ENCODE data around the gene ATXN1.

ATXN1 gene

GRCh38 chr6:16504609-16505008 lies 256.7 kb downstream of the ATXN1 start:
- H3K4me3 ChIP-seq (ENCODE audit: low read length) = peak overlapping the region; percentile 43
- peaks cover 6% of the 10 kb centered on the region; the same call in 1 of the 2 replicates for H3F3A ChIP-seq (ENCODE audit: control insufficient read depth, insufficient read depth)
- no peaks in the 10 kb centered on the region for H3K79me2 ChIP-seq (ENCODE audit: control insufficient read depth, low read length)
- no peaks in the 10 kb centered on the region for H3K9me3 ChIP-seq (ENCODE audit: control insufficient read depth, insufficient read depth, low read length)
- no peaks in the 10 kb centered on the region for H3K27me3 ChIP-seq (ENCODE audit: control insufficient read depth, low read length)
- no peaks in the 10 kb centered on the region for H4K20me1 ChIP-seq (ENCODE audit: control insufficient read depth, insufficient read depth, low read depth, low read length)
- no peaks in the 10 kb centered on the region for H3K36me3 ChIP-seq (ENCODE audit: control insufficient read depth, low read length)
- H3K9me2 ChIP-seq (replicated peaks; ENCODE audit: control insufficient read depth, low read length) = no peaks in the 10 kb centered on the region
- peak overlapping the region; percentile 52 for H3K27ac ChIP-seq (ENCODE audit: low read depth, low read length)
- H3K4me2 ChIP-seq (ENCODE audit: low read length) = peak overlapping the region; percentile 75
- TF ChIP-seq CTCF (IDR thresholded peaks at IDR 0.05; ENCODE audit: low read depth, low read length, poor library complexity, severe bottlenecking) (no peak), EZH2phosphoT487 (IDR thresholded peaks at IDR 0.05; ENCODE audit: borderline replicate concordance, low read length) (no peak)
- peaks cover 48% of the 10 kb centered on the region for H3K4me1 ChIP-seq (ENCODE audit: control insufficient read depth, low read length)

DNA sequence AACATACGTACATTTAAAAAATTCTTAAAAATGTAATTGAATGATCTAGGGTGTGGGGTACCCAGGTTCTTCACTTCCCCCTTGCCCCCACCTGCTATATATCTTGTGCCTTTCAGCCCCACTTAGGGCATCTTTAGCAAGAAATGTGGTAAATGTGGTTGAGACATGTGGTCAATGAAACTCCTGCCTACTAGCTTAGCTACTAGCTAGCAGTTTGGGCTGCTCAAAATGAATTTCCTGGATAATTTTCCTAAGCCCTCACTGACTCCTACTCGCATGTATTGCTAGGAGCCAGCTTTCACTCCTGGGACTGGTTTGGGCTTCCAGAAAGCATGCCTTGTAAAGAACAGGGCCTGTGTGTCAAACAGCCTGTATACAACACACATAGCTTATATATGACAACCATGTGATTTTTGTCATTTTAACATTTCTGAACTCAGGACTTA lies 257.3 kb downstream of the ATXN1 start:
- peaks cover 49% of the 10 kb centered on the region for H3K4me1 ChIP-seq (ENCODE audit: control insufficient read depth, low read length)

DNA sequence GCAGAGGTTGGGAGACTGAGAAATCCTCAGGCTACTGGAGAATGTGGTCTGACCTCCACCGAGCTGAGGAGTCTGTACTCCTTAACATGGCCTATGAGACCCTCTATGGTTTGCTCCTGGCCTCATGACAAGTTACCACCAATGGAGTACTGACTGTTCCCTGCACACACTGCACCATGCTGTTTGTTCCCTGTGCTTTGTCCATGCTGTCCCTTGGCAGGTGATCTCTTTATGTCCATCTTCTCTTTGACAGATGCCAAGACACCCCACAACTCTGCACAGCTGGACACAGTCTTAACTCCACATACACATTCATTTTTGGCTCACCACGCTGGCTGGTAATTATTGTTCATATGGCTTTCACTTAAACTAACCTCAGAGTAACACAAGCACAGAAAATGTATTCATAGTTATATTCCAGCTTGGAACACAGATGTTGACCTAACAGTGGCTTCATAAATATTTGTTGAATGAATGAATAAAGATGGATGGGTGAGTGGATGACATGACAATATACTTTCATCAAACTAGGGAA lies 258.0 kb downstream of the ATXN1 start:
- TF ChIP-seq CTCF (IDR thresholded peaks at IDR 0.05; ENCODE audit: low read depth, low read length, poor library complexity, severe bottlenecking) = no peak
- TF ChIP-seq EZH2phosphoT487 (IDR thresholded peaks at IDR 0.05; ENCODE audit: borderline replicate concordance, low read length) = no peak
- Histone ChIP-seq H3K27ac (ENCODE audit: low read depth, low read length) (no peak overlapping the region), H3K36me3 (ENCODE audit: control insufficient read depth, low read length) (no peaks in the 10 kb centered on the region), H3K9me2 (replicated peaks; ENCODE audit: control insufficient read depth, low read length) (no peaks in the 10 kb centered on the region), H3K9me3 (ENCODE audit: control insufficient read depth, insufficient read depth, low read length) (no peaks in the 10 kb centered on the region), H3K79me2 (ENCODE audit: control insufficient read depth, low read length) (no peaks in the 10 kb centered on the region), H4K20me1 (ENCODE audit: control insufficient read depth, insufficient read depth, low read depth, low read length) (no peaks in the 10 kb centered on the region), H3K27me3 (ENCODE audit: control insufficient read depth, low read length) (no peaks in the 10 kb centered on the region), H3K4me3 (ENCODE audit: low read length) (no peak overlapping the region), H3K4me1 (ENCODE audit: control insufficient read depth, low read length) (peaks cover 47% of the 10 kb centered on the region), H3K4me2 (ENCODE audit: low read length) (no peak overlapping the region; the same call in 1 of the 2 replicates), H3F3A (ENCODE audit: control insufficient read depth, insufficient read depth) (peaks cover 6% of the 10 kb centered on the region; the same call in 1 of the 2 replicates)

More for the DNA sequence above, 257.3 kb downstream of the ATXN1 start:
- H3K9me2 ChIP-seq (replicated peaks; ENCODE audit: control insufficient read depth, low read length) = no peaks in the 10 kb centered on the region
- no peaks in the 10 kb centered on the region for H3K9me3 ChIP-seq (ENCODE audit: control insufficient read depth, insufficient read depth, low read length)
- no peaks in the 10 kb centered on the region for H3K36me3 ChIP-seq (ENCODE audit: control insufficient read depth, low read length)
- H3K27ac ChIP-seq (ENCODE audit: low read depth, low read length) = peak overlapping the region; percentile 52
- H3K27me3 ChIP-seq (ENCODE audit: control insufficient read depth, low read length) = no peaks in the 10 kb centered on the region
- peaks cover 6% of the 10 kb centered on the region; the same call in 1 of the 2 replicates for H3F3A ChIP-seq (ENCODE audit: control insufficient read depth, insufficient read depth)
- H4K20me1 ChIP-seq (ENCODE audit: control insufficient read depth, insufficient read depth, low read depth, low read length) = no peaks in the 10 kb centered on the region
- TF ChIP-seq CTCF (IDR thresholded peaks at IDR 0.05; ENCODE audit: low read depth, low read length, poor library complexity, severe bottlenecking) = no peak
- TF ChIP-seq EZH2phosphoT487 (IDR thresholded peaks at IDR 0.05; ENCODE audit: borderline replicate concordance, low read length) = no peak
- H3K4me3 ChIP-seq (ENCODE audit: low read length) = peak overlapping the region; percentile 43
- H3K4me2 ChIP-seq (ENCODE audit: low read length) = peak overlapping the region; percentile 75
- no peaks in the 10 kb centered on the region for H3K79me2 ChIP-seq (ENCODE audit: control insufficient read depth, low read length)
